GM12865 (cell line): Measurements from ENCODE around the gene B3GAT3.
A peak's percentile ranks its signal among the peaks of the same experiment; 100 is the strongest.

Source experiments
- DNase-seq: peaks from one replicate; pipeline ENCODE4 v3.0.0; 2010; ENCODE audit warnings: low read depth
- H3K4me3 ChIP-seq: 2 replicates; pipeline ENCODE4 v1.5.1; 2011; ENCODE audit warnings: mild to moderate bottlenecking, low read depth, low read length, control low read depth
- TF ChIP-seq, protein P1 (sequence below): IDR thresholded peaks from 2 replicates; pipeline ENCODE4 v1.5.1; 2011; ENCODE audit warnings: low read length, control low read depth, low read depth, inconsistent platforms; ENCODE audit not compliant: insufficient read depth; ENCODE audit errors: missing control alignments

The B3GAT3 gene

DNA sequence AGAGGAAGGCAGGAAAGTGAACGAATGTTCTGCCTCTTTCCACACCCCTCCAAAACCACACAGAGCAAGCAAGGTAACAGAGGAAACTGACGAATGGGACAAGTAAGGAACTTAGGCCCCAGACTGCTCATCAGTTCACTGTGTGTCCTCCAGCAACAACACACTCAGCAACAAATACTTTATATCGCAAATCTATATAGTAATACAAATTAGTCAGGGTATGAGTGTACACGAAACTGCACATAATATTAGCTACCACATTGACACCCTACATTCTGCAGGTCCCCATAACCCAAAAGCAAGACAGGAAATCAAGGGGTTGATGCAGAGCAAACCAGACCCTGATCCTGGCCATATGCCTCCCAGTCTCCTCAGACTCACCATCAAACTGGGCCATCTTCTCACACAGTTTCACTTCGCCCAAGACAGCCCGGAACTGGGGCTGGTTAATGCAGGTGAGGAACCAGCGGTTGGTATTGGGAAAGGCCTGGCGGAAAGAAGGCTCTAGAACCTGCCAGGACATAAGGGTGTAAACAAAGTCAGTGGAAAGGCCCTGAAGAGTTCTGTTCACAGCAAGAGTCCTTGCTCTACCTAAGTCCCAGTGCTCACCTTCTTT is 54.7 kb downstream of the B3GAT3 start:
- TF ChIP-seq, protein P1, sequence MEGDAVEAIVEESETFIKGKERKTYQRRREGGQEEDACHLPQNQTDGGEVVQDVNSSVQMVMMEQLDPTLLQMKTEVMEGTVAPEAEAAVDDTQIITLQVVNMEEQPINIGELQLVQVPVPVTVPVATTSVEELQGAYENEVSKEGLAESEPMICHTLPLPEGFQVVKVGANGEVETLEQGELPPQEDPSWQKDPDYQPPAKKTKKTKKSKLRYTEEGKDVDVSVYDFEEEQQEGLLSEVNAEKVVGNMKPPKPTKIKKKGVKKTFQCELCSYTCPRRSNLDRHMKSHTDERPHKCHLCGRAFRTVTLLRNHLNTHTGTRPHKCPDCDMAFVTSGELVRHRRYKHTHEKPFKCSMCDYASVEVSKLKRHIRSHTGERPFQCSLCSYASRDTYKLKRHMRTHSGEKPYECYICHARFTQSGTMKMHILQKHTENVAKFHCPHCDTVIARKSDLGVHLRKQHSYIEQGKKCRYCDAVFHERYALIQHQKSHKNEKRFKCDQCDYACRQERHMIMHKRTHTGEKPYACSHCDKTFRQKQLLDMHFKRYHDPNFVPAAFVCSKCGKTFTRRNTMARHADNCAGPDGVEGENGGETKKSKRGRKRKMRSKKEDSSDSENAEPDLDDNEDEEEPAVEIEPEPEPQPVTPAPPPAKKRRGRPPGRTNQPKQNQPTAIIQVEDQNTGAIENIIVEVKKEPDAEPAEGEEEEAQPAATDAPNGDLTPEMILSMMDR, result no peak
- peak; percentile 44 for DNase-seq
- H3K4me3 ChIP-seq, result no peak overlapping the region

DNA sequence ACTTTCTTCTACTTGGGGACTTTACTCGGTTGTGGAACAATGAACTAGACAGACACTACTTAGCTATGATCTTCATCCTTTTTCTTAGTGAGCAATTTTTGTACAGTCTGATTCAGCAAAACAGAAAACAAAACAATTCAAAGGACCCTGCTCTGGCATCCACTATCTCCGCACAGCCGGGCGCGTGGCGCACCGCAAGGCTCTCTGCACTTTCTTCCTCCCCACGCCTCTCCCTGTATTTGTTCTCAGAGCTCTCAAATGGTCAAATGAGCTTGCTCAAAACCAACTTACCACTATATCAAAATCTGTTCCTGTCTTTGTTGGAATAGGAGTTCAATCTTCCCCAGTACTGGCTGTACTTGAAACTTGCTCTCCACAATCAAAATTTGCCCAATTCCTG is 55.5 kb downstream of the B3GAT3 start:
- TF ChIP-seq, protein P1, result no peak
- H3K4me3 ChIP-seq, result no peak overlapping the region
- DNase-seq, result no peak
